Stomach (tissue), 9 donors: ENCODE measurements around the gene WT1. TPM values are rescaled to one million over a fixed set of nuclear protein-coding genes. Genes with fewer than 3 reads are reported as not detected.

Experiments used
- DNase-seq, 2 donors: peaks; one replicate each; pipeline versions ENCODE4 v3.0.0 to v3.0.0-alpha.2; 2013 to 2019
- H3K27ac ChIP-seq, 5 donors: fragments of 200-600 bp in 4 of 5; sonication (generic) in 4 of 5; one replicate each; pipeline ENCODE4 v1.5.1; 2013 to 2019; ENCODE audit warnings: mild to moderate bottlenecking in 1 of 5, moderate library complexity in 1 of 5
- H3K27me3 ChIP-seq, 3 donors: fragments of 200-600 bp; sonication (generic); one replicate each; pipeline ENCODE4 v1.5.1; 2017 to 2019; ENCODE audit warnings: mixed run types in 1 of 3
- H3K36me3 ChIP-seq, 4 donors: fragments of 200-600 bp; sonication (generic); 1 replicate in 3 of 4; 2 replicates in 1 of 4; pipeline ENCODE4 v1.5.1; 2016 to 2019
- H3K4me1 ChIP-seq, 4 donors: fragments of 200-600 bp; sonication (generic); one replicate each; pipeline ENCODE4 v1.5.1; 2016 to 2019
- H3K4me3 ChIP-seq, 4 donors: fragments of 200-600 bp; sonication (generic) in 3 of 4; one replicate each; pipeline ENCODE4 v1.5.1; 2016 to 2019; ENCODE audit warnings: mild to moderate bottlenecking in 1 of 4
- H3K9me3 ChIP-seq, 4 donors: fragments of 200-600 bp; sonication (generic); one replicate each; pipeline ENCODE4 v1.5.1; 2016 to 2019
- CTCF ChIP-seq, 7 experiments: fragments of 450-650 bp in 4 of 7; fragments of 200-600 bp in 3 of 7; sonication (generic) in 3 of 7; IDR thresholded peaks; one replicate each; pipeline ENCODE4 v1.5.1; 2016 to 2019; ENCODE audit warnings: antibody characterized with exemption in 7 of 7, control low read depth in 2 of 7, mild to moderate bottlenecking in 1 of 7
- EP300 ChIP-seq: sonication (generic); formaldehyde crosslinking; IDR thresholded peaks from one replicate; pipeline ENCODE4 v1.6.1; 2017; ENCODE audit warnings: antibody characterized with exemption
- POLR2A ChIP-seq, 4 donors: fragments of 450-650 bp; IDR thresholded peaks; one replicate each; pipeline ENCODE4 v1.6.1; 2016; ENCODE audit warnings: antibody characterized with exemption in 4 of 4, control low read depth in 2 of 4, mild to moderate bottlenecking in 1 of 4, moderate library complexity in 1 of 4
- POLR2AphosphoS5 ChIP-seq, 3 donors: sonication (generic); formaldehyde crosslinking; IDR thresholded peaks; one replicate each; pipeline ENCODE4 v1.6.1; 2016; ENCODE audit warnings: antibody characterized with exemption in 3 of 3
- WGBS, 5 donors: extraction: QIAGEN DNeasy Blood & Tissue Kit in 3 of 5; methylation state at CpG; one replicate each; pipeline versions ENCODE4 v1.1.5 to v1.1.7; 2013 to 2018; 5-methylcytosine and 5-hydroxymethylcytosine counted together
- intact Hi-C: fragments of 100-400 bp; cut with DNase I; formaldehyde crosslinking; loops from one replicate; pipeline ENCODE4 v1.15.1; 2023; ENCODE audit warnings: low total_unique reads
- polyA plus RNA-seq, 3 donors: library from polyadenylated mRNA; stranded (reverse); fragments of 200-250 nt; gene quantifications; one replicate each; pipeline ENCODE4 v1.2.3, GENCODE V29; 2013
- total RNA-seq, 5 donors: library from RNA; depleted of rRNA; stranded (reverse); fragments of >200 nt; gene quantifications; one replicate each; pipeline versions ENCODE4 v1.1.0 to v1.2.3, GENCODE V29; 2014 to 2016
- donor health status: healthy with polysubstance abuse.
- donor health status: Bipolar disorder and iron deficiency.
- donor health status: healthy.

Gene WT1
- total and polyA plus RNA-seq, 8 donors, result 0.31 to 3.1 TPM; not detected in 6

- no peaks in the 10 kb centered on the region for H3K36me3 ChIP-seq
- H3K9me3 ChIP-seq, result no peaks in the 10 kb centered on the region
- intact Hi-C loops, result no loop called here
- DNase-seq, result no peak
- H3K4me1 ChIP-seq, result no peaks in the 10 kb centered on the region
- peaks cover 0 to 49% (median 0%) of the 10 kb centered on the region in 3 donors for H3K27me3 ChIP-seq
- 79 to 86% (median 82%) methylated on average over 4 of the region's 4 CpGs for WGBS, 5 donors
- TF ChIP-seq EP300, result no peak
- no peak for TF ChIP-seq POLR2AphosphoS5 (IDR thresholded peaks at IDR 0.05)
- TF ChIP-seq POLR2A (IDR thresholded peaks at IDR 0.05), result no peak
- no peak for TF ChIP-seq CTCF (IDR thresholded peaks at IDR 0.05)
- no peak overlapping the region for H3K4me3 ChIP-seq
- H3K27ac ChIP-seq, result no peak overlapping the region
These were observed 19.0 kb downstream of the WT1 start for GRCh38 chr11:32416301-32416700.

- peaks cover 0 to 38% (median 0%) of the 10 kb centered on the region in 3 donors for H3K27me3 ChIP-seq
- TF ChIP-seq EP300, result no peak
- no peak overlapping the region for H3K4me3 ChIP-seq
- DNase-seq, result no peak
- H3K27ac ChIP-seq, result no peak overlapping the region
- H3K4me1 ChIP-seq, result no peaks in the 10 kb centered on the region
- WGBS, 5 donors, result 56 to 71% (median 63%) methylated on average over 2 of the region's 2 CpGs
- no peaks in the 10 kb centered on the region for H3K36me3 ChIP-seq
- intact Hi-C loops, result no loop called here
- H3K9me3 ChIP-seq, result no peaks in the 10 kb centered on the region
These were observed 20.4 kb downstream of the WT1 start for GRCh38 chr11:32414925-32415324.

GRCh38 chr11:32411942-32412615 is 23.3 kb downstream of the WT1 start:
- WGBS, 5 donors, result 75 to 88% (median 81%) methylated on average over 12 of the region's 12 CpGs
- DNase-seq, result peak in 1 of 2 donors; percentile 50
- intact Hi-C loops, result no loop called here

DNA sequence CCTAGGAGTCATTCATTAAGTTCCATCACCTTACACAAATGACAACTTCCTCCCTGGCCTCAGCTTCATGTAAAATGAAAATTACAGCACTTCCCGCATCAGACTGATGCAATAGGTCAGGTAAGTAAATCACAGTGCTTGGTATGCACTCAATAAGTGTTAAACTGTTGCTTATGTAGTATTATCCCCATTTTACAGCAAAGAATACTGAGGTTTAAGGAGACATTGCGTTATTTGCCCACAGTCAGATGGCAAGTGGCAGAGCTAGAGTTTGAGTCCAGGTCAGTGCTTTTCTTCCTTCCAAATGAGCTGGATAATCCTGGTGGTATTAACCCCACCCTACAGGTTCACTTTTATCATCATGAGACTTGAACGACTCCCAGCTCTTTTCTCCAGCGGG is 29.7 kb downstream of the WT1 start:
- no peaks in the 10 kb centered on the region for H3K9me3 ChIP-seq
- H3K27me3 ChIP-seq, result peaks cover 0 to 48% (median 0%) of the 10 kb centered on the region in 3 donors
- WGBS, 5 donors, result 75 to 87% (median 81%) methylated on average over 4 of the region's 4 CpGs
- intact Hi-C loops, result no loop called here
- TF ChIP-seq EP300 (no peak), CTCF (IDR thresholded peaks at IDR 0.05) (no peak), POLR2AphosphoS5 (IDR thresholded peaks at IDR 0.05) (no peak), POLR2A (IDR thresholded peaks at IDR 0.05) (no peak)
- H3K4me1 ChIP-seq, result no peaks in the 10 kb centered on the region
- no peak overlapping the region for H3K4me3 ChIP-seq
- H3K36me3 ChIP-seq, result no peaks in the 10 kb centered on the region
- no peak for DNase-seq
- H3K27ac ChIP-seq, result no peak overlapping the region

More at GRCh38 chr11:32411942-32412615, 23.3 kb downstream of the WT1 start:
- no peak overlapping the region for H3K4me3 ChIP-seq
- TF ChIP-seq EP300, result no peak
- no peak for TF ChIP-seq CTCF (IDR thresholded peaks at IDR 0.05)
- H3K36me3 ChIP-seq, result no peaks in the 10 kb centered on the region
- no peaks in the 10 kb centered on the region for H3K4me1 ChIP-seq
- peaks cover 0 to 32% (median 0%) of the 10 kb centered on the region in 3 donors for H3K27me3 ChIP-seq
- H3K27ac ChIP-seq, result no peak overlapping the region
- H3K9me3 ChIP-seq, result no peaks in the 10 kb centered on the region

- Histone ChIP-seq H3K27me3 (peaks cover 0 to 60% (median 4%) of the 10 kb centered on the region in 3 donors), H3K27ac (no peak overlapping the region), H3K4me3 (no peak overlapping the region), H3K36me3 (no peaks in the 10 kb centered on the region), H3K4me1 (no peaks in the 10 kb centered on the region), H3K9me3 (no peaks in the 10 kb centered on the region)
- WGBS, 5 donors, result 62 to 74% (median 71%) methylated on average over 2 of the region's 2 CpGs
- no peak for DNase-seq
- TF ChIP-seq POLR2AphosphoS5 (IDR thresholded peaks at IDR 0.05) (no peak), POLR2A (IDR thresholded peaks at IDR 0.05) (no peak), EP300 (no peak), CTCF (IDR thresholded peaks at IDR 0.05) (no peak)
- intact Hi-C loops, result no loop called here
These were observed 32.5 kb downstream of the WT1 start for GRCh38 chr11:32402836-32403235.
